Glutamatergic neuron (in vitro differentiated cells): ENCODE measurements around the gene MTRR. TPM values are rescaled to one million over a fixed set of nuclear protein-coding genes. Genes with fewer than 3 reads are reported as not detected.

Experiments
- DNase-seq: peaks from one replicate; pipeline ENCODE4 v3.0.0; 2022
- H3K27ac Mint-ChIP-seq: one replicate; pipeline ENCODE4 v1.8.0; 2020; ENCODE audit warnings: mild to moderate bottlenecking, mixed read lengths, inconsistent platforms; ENCODE audit not compliant: unreplicated experiment
- H3K27me3 Mint-ChIP-seq: one replicate; pipeline ENCODE4 v1.8.0; 2020; ENCODE audit warnings: mild to moderate bottlenecking, moderate library complexity, mixed read lengths, inconsistent platforms; ENCODE audit not compliant: unreplicated experiment
- H3K36me3 Mint-ChIP-seq: one replicate; pipeline ENCODE4 v1.8.0; 2020; ENCODE audit warnings: mild to moderate bottlenecking, mixed read lengths, inconsistent platforms; ENCODE audit not compliant: unreplicated experiment
- H3K4me1 Mint-ChIP-seq: one replicate; pipeline ENCODE4 v1.8.0; 2020; ENCODE audit warnings: mild to moderate bottlenecking, low read depth, mixed read lengths, inconsistent platforms; ENCODE audit not compliant: unreplicated experiment
- H3K4me3 Mint-ChIP-seq: one replicate; pipeline ENCODE4 v1.8.0; 2020; ENCODE audit warnings: mild to moderate bottlenecking, mixed read lengths, inconsistent platforms; ENCODE audit not compliant: unreplicated experiment
- H3K9me3 Mint-ChIP-seq: one replicate; pipeline ENCODE4 v1.8.0; 2020; ENCODE audit warnings: mild to moderate bottlenecking, moderate library complexity, mixed read lengths, inconsistent platforms; ENCODE audit not compliant: unreplicated experiment
- total RNA-seq: library from RNA; stranded (reverse); fragmentation: NEBNext Ultra II Directional; extraction: Animal tissue kit (Norgen Biotek cat#: 25700); gene quantifications from one replicate; pipeline ENCODE4 v1.2.1, GENCODE V29; 2021; ENCODE audit not compliant: unreplicated experiment
- TF ChIP-seq, protein P1 (sequence below): fragments of 200-600 bp; sonication (generic); IDR thresholded peaks from one replicate; pipeline ENCODE4 v1.5.0; 2021; ENCODE audit not compliant: partially characterized antibody, unreplicated experiment

Gene MTRR
- total RNA-seq, 1 donor from 2014 or later = 37.9 TPM

- TF ChIP-seq, protein P1, sequence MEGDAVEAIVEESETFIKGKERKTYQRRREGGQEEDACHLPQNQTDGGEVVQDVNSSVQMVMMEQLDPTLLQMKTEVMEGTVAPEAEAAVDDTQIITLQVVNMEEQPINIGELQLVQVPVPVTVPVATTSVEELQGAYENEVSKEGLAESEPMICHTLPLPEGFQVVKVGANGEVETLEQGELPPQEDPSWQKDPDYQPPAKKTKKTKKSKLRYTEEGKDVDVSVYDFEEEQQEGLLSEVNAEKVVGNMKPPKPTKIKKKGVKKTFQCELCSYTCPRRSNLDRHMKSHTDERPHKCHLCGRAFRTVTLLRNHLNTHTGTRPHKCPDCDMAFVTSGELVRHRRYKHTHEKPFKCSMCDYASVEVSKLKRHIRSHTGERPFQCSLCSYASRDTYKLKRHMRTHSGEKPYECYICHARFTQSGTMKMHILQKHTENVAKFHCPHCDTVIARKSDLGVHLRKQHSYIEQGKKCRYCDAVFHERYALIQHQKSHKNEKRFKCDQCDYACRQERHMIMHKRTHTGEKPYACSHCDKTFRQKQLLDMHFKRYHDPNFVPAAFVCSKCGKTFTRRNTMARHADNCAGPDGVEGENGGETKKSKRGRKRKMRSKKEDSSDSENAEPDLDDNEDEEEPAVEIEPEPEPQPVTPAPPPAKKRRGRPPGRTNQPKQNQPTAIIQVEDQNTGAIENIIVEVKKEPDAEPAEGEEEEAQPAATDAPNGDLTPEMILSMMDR = no peak
- no peak for DNase-seq
- Mint-ChIP-seq H3K4me3 (no peak overlapping the region), H3K9me3 (peaks cover 5% of the 10 kb centered on the region), H3K4me1 (no peaks in the 10 kb centered on the region), H3K36me3 (peaks cover 15% of the 10 kb centered on the region), H3K27me3 (no peaks in the 10 kb centered on the region), H3K27ac (no peak overlapping the region)
Measured at GRCh38 chr5:7902201-7902600, 33.3 kb downstream of the MTRR start.

DNA sequence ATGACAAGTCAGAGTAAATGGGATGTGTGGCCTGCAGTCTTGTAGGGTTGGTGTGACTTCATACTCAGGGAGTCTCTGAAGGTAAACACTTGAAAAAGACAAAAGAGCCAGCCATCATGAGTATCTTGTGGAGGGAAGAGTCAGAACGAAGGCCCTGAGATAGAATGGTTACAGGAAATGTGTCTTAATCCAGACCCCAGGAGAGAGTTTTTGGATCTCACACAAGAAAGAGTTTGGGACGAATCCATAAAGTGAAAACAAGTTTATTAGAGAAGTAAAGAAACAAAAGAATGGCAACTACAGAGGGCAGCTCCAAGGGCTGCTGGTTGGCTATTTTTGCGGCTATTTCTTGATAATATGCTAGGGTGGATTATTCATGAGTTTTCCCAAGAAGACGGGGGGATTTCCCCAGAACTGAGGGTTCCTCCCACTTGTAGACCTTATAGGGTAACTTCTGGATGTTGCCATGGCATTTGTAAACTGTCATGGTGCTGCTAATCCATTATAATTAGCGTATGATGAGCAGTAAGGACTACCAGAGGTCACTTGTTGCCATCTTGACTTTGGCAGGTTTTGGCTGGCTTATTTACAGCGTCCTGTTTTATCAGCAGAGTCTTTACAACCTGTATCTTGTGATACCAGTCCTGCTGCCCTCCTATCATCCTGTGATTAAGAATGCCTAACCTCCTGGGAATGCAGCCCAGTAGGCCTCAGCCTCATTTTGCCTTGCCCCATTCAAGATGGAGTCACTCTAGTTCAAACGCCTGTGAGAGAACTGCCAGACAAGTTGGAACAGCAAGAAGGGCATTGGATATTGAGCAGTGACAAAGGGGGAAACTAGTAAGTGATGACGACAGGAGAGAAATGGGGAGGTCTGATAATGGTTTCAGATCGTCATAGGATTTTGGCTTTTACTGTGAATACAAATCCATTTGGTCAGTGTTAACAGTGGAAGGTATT, 34.0 kb downstream of the MTRR start:
- H3K27ac Mint-ChIP-seq = no peak overlapping the region
- H3K27me3 Mint-ChIP-seq = no peaks in the 10 kb centered on the region
- no peak for DNase-seq
- H3K4me1 Mint-ChIP-seq = no peaks in the 10 kb centered on the region
- peaks cover 21% of the 10 kb centered on the region for H3K36me3 Mint-ChIP-seq
- H3K4me3 Mint-ChIP-seq = no peak overlapping the region
- H3K9me3 Mint-ChIP-seq = peaks cover 5% of the 10 kb centered on the region
- TF ChIP-seq, protein P1 = no peak

- no peaks in the 10 kb centered on the region for H3K27me3 Mint-ChIP-seq
- no peak for DNase-seq
- H3K27ac Mint-ChIP-seq = no peak overlapping the region
- no peaks in the 10 kb centered on the region for H3K4me1 Mint-ChIP-seq
- no peak overlapping the region for H3K4me3 Mint-ChIP-seq
- H3K36me3 Mint-ChIP-seq = peaks cover 33% of the 10 kb centered on the region
- peaks cover 7% of the 10 kb centered on the region for H3K9me3 Mint-ChIP-seq
- TF ChIP-seq, protein P1 = no peak
Measured at GRCh38 chr5:7904170-7904569, 35.2 kb downstream of the MTRR start.

- no peak for DNase-seq
- TF ChIP-seq, protein P1 = no peak
- peaks cover 42% of the 10 kb centered on the region for H3K36me3 Mint-ChIP-seq
- no peak overlapping the region for H3K4me3 Mint-ChIP-seq
- H3K4me1 Mint-ChIP-seq = no peaks in the 10 kb centered on the region
- no peak overlapping the region for H3K27ac Mint-ChIP-seq
- H3K9me3 Mint-ChIP-seq = peaks cover 5% of the 10 kb centered on the region
- H3K27me3 Mint-ChIP-seq = no peaks in the 10 kb centered on the region
Measured at GRCh38 chr5:7907612-7908011, 38.7 kb downstream of the MTRR start.

DNA sequence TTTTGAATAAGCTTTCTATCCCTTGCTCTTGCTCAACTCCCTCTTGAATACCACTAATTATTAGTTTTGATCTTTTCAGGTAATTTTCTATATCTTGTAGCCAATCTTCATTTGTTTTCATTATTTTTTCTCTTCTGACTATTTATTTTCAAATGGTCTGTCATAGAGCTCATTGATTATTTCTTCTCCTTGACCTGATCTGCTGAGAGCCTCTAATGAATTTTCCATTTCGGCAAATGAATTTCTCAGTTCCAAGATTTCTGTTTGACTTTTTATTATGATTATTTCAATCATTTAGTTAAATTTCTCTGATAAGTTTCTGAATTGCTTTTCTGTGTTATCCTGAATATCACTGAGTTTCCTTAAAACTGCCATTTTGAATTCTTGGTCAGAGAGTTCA, 39.4 kb downstream of the MTRR start:
- H3K36me3 Mint-ChIP-seq = peaks cover 48% of the 10 kb centered on the region
- TF ChIP-seq, protein P1 = no peak
- no peaks in the 10 kb centered on the region for H3K4me1 Mint-ChIP-seq
- no peak overlapping the region for H3K4me3 Mint-ChIP-seq
- peaks cover 4% of the 10 kb centered on the region for H3K9me3 Mint-ChIP-seq
- H3K27ac Mint-ChIP-seq = no peak overlapping the region
- no peaks in the 10 kb centered on the region for H3K27me3 Mint-ChIP-seq
- DNase-seq = no peak
